Activated T-helper 17 cell treated with anti-CD3 and anti-CD28 coated beads, Interleukin-2, amount 50 U/mL, for 72 hours (primary cell): ENCODE results near the gene FAM171A2. TPM values are rescaled to one million over a fixed set of nuclear protein-coding genes. Genes with fewer than 3 reads are reported as not detected.

ENCODE experiments used
- ATAC-seq: fragments of 150-1000 bp; cut with Tn5 transposase; replicated peaks from 2 replicates; pipeline ENCODE4 v1.10.0; 2021; ENCODE audit warnings: mild to moderate bottlenecking, moderate library complexity
- H3K27ac Mint-ChIP-seq: one replicate; pipeline ENCODE4 v1.8.0; 2022; ENCODE audit warnings: mixed read lengths
- H3K27me3 Mint-ChIP-seq: one replicate; pipeline ENCODE4 v1.8.0; 2022; ENCODE audit warnings: mixed read lengths
- H3K36me3 Mint-ChIP-seq: one replicate; pipeline ENCODE4 v1.8.0; 2022; ENCODE audit warnings: low read depth, mild to moderate bottlenecking, mixed read lengths
- H3K4me1 Mint-ChIP-seq: one replicate; pipeline ENCODE4 v1.8.0; 2022; ENCODE audit warnings: mixed read lengths
- H3K4me3 Mint-ChIP-seq: one replicate; pipeline ENCODE4 v1.8.0; 2022; ENCODE audit warnings: mild to moderate bottlenecking, mixed read lengths
- H3K9me3 Mint-ChIP-seq: one replicate; pipeline ENCODE4 v1.8.0; 2022; ENCODE audit warnings: mixed read lengths
- total RNA-seq, 2 donors: library from RNA; stranded (reverse); gene quantifications; one replicate each; pipeline ENCODE4 v1.2.3, GENCODE V29; 2022

Gene FAM171A2
- total RNA-seq, 2 donors from 2014 or later, result 0.17 to 0.32 TPM

GRCh38 chr17:44359458-44360143 lies 4.1 kb downstream of the FAM171A2 start:
- Mint-ChIP-seq H3K36me3 (no peaks in the 10 kb centered on the region), H3K4me3 (no peak overlapping the region), H3K27ac (no peak overlapping the region), H3K4me1 (peaks cover 6% of the 10 kb centered on the region), H3K27me3 (no peaks in the 10 kb centered on the region), H3K9me3 (no peaks in the 10 kb centered on the region)
- no peak for ATAC-seq

DNA sequence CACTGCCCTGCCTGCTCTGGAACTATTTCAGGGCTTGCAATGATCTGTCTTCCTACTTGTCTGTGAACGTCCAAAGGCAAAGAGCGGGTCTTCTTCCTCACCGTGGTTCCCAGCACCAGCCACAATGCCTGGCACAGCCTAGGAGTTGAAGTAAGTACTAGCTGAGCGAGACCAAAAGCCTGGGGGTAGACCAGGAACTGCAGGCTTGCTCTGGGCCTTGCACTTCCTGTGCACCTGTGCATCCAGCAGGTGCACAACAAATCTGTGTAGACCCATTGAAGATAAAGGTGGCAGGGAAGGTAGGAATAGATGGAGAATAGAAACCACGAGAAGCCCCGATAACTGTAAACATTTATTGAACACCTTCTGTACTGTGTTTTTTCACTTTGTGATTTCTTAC lies 4.6 kb downstream of the FAM171A2 start:
- Mint-ChIP-seq H3K4me1 (peaks cover 6% of the 10 kb centered on the region), H3K27ac (no peak overlapping the region), H3K27me3 (no peaks in the 10 kb centered on the region), H3K4me3 (no peak overlapping the region), H3K36me3 (no peaks in the 10 kb centered on the region), H3K9me3 (no peaks in the 10 kb centered on the region)
- ATAC-seq, result no peak

- Mint-ChIP-seq H3K4me3 (no peak overlapping the region), H3K27me3 (no peaks in the 10 kb centered on the region), H3K27ac (no peak overlapping the region), H3K4me1 (peaks cover 6% of the 10 kb centered on the region), H3K36me3 (no peaks in the 10 kb centered on the region), H3K9me3 (no peaks in the 10 kb centered on the region)
- no peak for ATAC-seq
These were observed 5.6 kb downstream of the FAM171A2 start for GRCh38 chr17:44358066-44358465.

DNA sequence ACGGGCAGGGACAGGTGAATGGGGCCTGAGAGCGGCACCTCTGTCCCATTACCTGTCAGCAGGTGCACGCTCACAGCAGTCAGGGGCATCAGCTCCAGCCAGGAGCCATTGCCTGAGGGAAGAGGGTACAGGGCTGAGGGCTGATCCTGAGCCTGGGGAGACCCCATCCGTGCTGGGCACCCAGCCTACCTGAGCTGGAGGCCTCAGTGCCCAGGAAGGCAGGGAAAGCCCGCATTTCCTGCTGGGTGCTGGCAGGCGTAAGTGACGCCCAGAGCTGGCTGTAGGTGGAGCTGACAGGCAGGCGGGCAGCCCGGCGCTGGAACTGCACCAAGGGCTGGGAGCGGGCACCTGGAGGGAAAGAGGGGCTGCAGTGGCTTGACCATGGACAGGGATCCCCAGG lies 7.4 kb downstream of the FAM171A2 start:
- Mint-ChIP-seq H3K36me3 (peaks cover 8% of the 10 kb centered on the region), H3K9me3 (no peaks in the 10 kb centered on the region), H3K27me3 (no peaks in the 10 kb centered on the region), H3K27ac (no peak overlapping the region), H3K4me1 (peaks cover 6% of the 10 kb centered on the region), H3K4me3 (no peak overlapping the region)
- no peak for ATAC-seq

GRCh38 chr17:44355642-44356099 lies 8.0 kb downstream of the FAM171A2 start:
- Mint-ChIP-seq H3K4me3 (peak overlapping the region; percentile 6), H3K27me3 (no peaks in the 10 kb centered on the region), H3K4me1 (peaks cover 6% of the 10 kb centered on the region), H3K27ac (no peak overlapping the region), H3K9me3 (no peaks in the 10 kb centered on the region), H3K36me3 (peaks cover 8% of the 10 kb centered on the region)
- ATAC-seq, result no peak

- no peak overlapping the region for H3K27ac Mint-ChIP-seq
- no peaks in the 10 kb centered on the region for H3K27me3 Mint-ChIP-seq
- ATAC-seq, result peak; percentile 37
- H3K4me3 Mint-ChIP-seq, result peak overlapping the region; percentile 21
- H3K36me3 Mint-ChIP-seq, result peaks cover 8% of the 10 kb centered on the region
- H3K9me3 Mint-ChIP-seq, result no peaks in the 10 kb centered on the region
- peaks cover 6% of the 10 kb centered on the region for H3K4me1 Mint-ChIP-seq
These were observed 8.8 kb downstream of the FAM171A2 start for GRCh38 chr17:44354582-44355561.

GRCh38 chr17:44353672-44354331 lies 9.9 kb downstream of the FAM171A2 start:
- H3K4me1 Mint-ChIP-seq, result peaks cover under 1% of the 10 kb centered on the region
- H3K36me3 Mint-ChIP-seq, result peaks cover 8% of the 10 kb centered on the region
- H3K9me3 Mint-ChIP-seq, result no peaks in the 10 kb centered on the region
- no peaks in the 10 kb centered on the region for H3K27me3 Mint-ChIP-seq
- H3K4me3 Mint-ChIP-seq, result peak overlapping the region; percentile 21
- H3K27ac Mint-ChIP-seq, result no peak overlapping the region
- peak; percentile 37 for ATAC-seq

GRCh38 chr17:44352828-44353671 lies 10.6 kb downstream of the FAM171A2 start:
- no peak for ATAC-seq
- H3K4me3 Mint-ChIP-seq, result peak overlapping the region; percentile 69
- H3K27me3 Mint-ChIP-seq, result no peaks in the 10 kb centered on the region
- H3K4me1 Mint-ChIP-seq, result peaks cover 6% of the 10 kb centered on the region
- H3K36me3 Mint-ChIP-seq, result peaks cover 8% of the 10 kb centered on the region
- H3K27ac Mint-ChIP-seq, result no peak overlapping the region
- H3K9me3 Mint-ChIP-seq, result no peaks in the 10 kb centered on the region

DNA sequence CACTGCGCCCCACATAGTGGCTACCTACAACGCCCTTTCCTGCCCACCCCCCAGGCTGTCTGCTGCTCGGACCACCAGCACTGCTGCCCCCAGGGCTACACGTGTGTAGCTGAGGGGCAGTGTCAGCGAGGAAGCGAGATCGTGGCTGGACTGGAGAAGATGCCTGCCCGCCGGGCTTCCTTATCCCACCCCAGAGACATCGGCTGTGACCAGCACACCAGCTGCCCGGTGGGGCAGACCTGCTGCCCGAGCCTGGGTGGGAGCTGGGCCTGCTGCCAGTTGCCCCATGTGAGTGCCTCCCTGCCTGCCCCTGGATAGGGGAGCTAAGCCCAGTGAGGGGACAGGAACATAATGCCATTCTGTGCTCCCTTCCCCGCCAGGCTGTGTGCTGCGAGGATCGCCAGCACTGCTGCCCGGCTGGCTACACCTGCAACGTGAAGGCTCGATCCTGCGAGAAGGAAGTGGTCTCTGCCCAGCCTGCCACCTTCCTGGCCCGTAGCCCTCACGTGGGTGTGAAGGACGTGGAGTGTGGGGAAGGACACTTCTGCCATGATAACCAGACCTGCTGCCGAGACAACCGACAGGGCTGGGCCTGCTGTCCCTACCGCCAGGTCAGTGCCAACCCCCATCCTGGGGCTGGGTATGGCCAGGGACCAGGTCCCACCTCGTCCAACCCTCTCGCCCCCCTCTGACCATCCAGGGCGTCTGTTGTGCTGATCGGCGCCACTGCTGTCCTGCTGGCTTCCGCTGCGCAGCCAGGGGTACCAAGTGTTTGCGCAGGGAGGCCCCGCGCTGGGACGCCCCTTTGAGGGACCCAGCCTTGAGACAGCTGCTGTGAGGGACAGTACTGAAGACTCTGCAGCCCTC lies 11.5 kb downstream of the FAM171A2 start:
- H3K4me1 Mint-ChIP-seq, result peaks cover 6% of the 10 kb centered on the region
- no peaks in the 10 kb centered on the region for H3K9me3 Mint-ChIP-seq
- H3K27me3 Mint-ChIP-seq, result no peaks in the 10 kb centered on the region
- H3K4me3 Mint-ChIP-seq, result no peak overlapping the region
- H3K36me3 Mint-ChIP-seq, result peaks cover 8% of the 10 kb centered on the region
- no peak overlapping the region for H3K27ac Mint-ChIP-seq
- no peak for ATAC-seq

DNA sequence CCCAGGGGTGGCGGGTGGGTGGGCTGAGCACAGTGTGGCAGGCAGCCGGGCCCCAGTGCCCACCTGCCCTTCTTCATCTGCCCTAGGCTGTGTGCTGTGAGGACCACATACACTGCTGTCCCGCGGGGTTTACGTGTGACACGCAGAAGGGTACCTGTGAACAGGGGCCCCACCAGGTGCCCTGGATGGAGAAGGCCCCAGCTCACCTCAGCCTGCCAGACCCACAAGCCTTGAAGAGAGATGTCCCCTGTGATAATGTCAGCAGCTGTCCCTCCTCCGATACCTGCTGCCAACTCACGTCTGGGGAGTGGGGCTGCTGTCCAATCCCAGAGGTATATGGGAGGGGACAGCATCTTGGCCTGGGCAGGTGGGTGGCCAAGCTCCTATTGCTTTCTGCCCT lies 12.2 kb downstream of the FAM171A2 start:
- Mint-ChIP-seq H3K4me3 (no peak overlapping the region), H3K9me3 (no peaks in the 10 kb centered on the region), H3K4me1 (peaks cover 6% of the 10 kb centered on the region), H3K36me3 (peaks cover 8% of the 10 kb centered on the region), H3K27me3 (no peaks in the 10 kb centered on the region), H3K27ac (no peak overlapping the region)
- no peak for ATAC-seq

DNA sequence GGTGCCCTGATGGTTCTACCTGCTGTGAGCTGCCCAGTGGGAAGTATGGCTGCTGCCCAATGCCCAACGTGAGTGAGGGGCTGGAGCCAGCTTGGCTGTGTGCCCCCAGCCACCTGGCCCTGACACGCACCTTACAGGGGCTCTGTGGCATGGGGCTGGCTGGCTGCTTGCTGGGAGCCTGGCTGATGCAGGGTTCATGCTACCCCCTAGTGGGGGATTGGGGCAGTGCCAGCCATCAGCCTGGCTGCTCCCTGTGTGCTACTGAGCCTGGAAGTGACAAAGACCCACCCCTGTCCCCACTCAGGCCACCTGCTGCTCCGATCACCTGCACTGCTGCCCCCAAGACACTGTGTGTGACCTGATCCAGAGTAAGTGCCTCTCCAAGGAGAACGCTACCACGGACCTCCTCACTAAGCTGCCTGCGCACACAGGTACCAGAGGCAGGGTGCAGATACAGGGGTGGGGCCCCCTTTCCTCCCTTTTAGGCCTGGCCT lies 12.9 kb downstream of the FAM171A2 start:
- Mint-ChIP-seq H3K36me3 (peaks cover 8% of the 10 kb centered on the region), H3K27me3 (no peaks in the 10 kb centered on the region), H3K27ac (no peak overlapping the region), H3K4me1 (peaks cover 6% of the 10 kb centered on the region), H3K9me3 (no peaks in the 10 kb centered on the region), H3K4me3 (no peak overlapping the region)
- peak; percentile 76 for ATAC-seq

DNA sequence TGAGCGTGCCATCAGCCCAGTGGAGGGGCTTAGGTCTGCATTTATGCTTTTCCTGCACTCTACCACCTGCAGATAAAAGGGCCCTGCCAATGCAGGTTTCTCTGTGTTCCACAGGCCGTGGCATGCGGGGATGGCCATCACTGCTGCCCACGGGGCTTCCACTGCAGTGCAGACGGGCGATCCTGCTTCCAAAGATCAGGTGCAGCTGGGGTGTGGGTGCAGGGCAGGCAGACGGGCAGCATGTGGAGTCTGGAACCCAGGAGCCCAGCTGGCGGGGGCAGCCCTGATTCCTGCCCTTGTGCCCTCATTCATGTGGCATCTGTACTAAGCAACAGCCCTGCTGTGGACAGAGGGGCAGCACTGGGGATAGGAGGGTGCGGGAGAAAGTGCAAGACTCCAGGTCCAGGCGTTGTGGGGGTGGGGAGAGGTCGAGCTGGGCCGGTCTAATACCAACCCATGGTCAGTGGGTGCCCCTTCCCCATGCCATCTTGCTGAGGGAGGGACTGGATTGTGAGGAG lies 14.0 kb downstream of the FAM171A2 start:
- Mint-ChIP-seq H3K27ac (no peak overlapping the region), H3K4me1 (peaks cover 10% of the 10 kb centered on the region), H3K27me3 (no peaks in the 10 kb centered on the region), H3K9me3 (no peaks in the 10 kb centered on the region), H3K36me3 (peaks cover 8% of the 10 kb centered on the region), H3K4me3 (no peak overlapping the region)
- ATAC-seq, result no peak

DNA sequence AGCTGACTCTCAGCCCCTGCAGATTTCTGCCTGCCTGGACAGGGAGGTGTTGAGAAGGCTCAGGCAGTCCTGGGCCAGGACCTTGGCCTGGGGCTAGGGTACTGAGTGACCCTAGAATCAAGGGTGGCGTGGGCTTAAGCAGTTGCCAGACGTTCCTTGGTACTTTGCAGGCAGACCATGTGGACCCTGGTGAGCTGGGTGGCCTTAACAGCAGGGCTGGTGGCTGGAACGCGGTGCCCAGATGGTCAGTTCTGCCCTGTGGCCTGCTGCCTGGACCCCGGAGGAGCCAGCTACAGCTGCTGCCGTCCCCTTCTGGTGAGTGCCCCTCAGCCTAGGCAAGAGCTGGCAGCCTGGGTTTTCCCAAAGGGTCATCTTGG lies 14.7 kb downstream of the FAM171A2 start:
- Mint-ChIP-seq H3K4me3 (no peak overlapping the region), H3K9me3 (no peaks in the 10 kb centered on the region), H3K27ac (no peak overlapping the region), H3K4me1 (peaks cover 10% of the 10 kb centered on the region), H3K36me3 (peaks cover 8% of the 10 kb centered on the region), H3K27me3 (no peaks in the 10 kb centered on the region)
- no peak for ATAC-seq
